ENCODE results near the gene SLC1A2. TPM values are rescaled to one million over a fixed set of nuclear protein-coding genes. Genes with fewer than 3 reads are reported as not detected.

SLC1A2 gene
- total RNA-seq, 4 donors from 2014 or later: 1.0 to 3.4 (median 2.0) TPM

DNA sequence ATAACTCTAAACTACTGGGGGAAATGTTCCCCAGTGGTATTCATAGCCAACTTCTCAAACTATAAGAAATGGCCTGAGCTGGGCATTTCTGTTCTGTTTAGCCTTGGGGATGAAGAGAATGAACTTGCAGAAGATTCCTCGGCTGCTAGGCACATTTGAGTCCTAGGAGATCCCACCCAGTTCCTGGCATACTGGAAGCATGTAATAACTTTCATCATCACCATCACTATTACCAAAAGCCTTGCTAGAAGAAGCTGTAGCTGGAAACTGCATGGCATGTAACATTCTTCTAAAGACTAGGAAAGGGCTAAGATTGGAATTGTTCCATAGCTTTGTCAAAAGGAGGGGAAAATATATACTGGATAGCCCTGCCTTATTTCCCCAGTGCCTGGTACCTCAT lies 40.1 kb upstream of the SLC1A2 start:
- 76% methylated on average over 1 of the region's 1 CpG for WGBS
- DNase-seq (ENCODE audit: low spot score in 2 of 2): no peak
- no peak for TF ChIP-seq EP300 (IDR thresholded peaks at IDR 0.05)
- TF ChIP-seq, protein P1, sequence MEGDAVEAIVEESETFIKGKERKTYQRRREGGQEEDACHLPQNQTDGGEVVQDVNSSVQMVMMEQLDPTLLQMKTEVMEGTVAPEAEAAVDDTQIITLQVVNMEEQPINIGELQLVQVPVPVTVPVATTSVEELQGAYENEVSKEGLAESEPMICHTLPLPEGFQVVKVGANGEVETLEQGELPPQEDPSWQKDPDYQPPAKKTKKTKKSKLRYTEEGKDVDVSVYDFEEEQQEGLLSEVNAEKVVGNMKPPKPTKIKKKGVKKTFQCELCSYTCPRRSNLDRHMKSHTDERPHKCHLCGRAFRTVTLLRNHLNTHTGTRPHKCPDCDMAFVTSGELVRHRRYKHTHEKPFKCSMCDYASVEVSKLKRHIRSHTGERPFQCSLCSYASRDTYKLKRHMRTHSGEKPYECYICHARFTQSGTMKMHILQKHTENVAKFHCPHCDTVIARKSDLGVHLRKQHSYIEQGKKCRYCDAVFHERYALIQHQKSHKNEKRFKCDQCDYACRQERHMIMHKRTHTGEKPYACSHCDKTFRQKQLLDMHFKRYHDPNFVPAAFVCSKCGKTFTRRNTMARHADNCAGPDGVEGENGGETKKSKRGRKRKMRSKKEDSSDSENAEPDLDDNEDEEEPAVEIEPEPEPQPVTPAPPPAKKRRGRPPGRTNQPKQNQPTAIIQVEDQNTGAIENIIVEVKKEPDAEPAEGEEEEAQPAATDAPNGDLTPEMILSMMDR (IDR thresholded peaks at IDR 0.05): no peak
- no peak for TF ChIP-seq POLR2A (IDR thresholded peaks at IDR 0.05)
- TF ChIP-seq POLR2AphosphoS5 (IDR thresholded peaks at IDR 0.05): no peak

DNA sequence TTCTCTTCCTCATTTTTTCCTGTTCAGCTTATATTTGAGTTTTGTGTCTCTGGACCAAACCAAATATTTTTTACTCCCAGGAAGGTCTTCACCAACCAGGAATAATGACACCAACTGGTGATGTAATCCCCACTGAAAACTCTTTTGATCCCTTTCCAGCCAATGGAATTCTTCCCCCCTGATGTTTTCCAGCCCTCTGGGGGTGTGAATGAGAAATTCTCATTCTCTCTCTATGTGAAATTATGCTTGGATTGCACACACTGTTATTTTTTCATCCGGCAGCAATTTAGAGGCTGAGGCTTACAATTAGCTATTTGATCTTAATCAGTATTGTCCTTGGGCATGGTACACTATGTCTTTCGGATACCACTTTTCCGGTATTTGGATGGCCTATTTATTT lies 39.5 kb upstream of the SLC1A2 start:
- peaks cover 9% of the 10 kb centered on the region for H3K36me3 ChIP-seq
- H3K27me3 ChIP-seq: no peaks in the 10 kb centered on the region
- no peak overlapping the region for H3K4me3 ChIP-seq
- no peak for TF ChIP-seq EP300 (IDR thresholded peaks at IDR 0.05)
- no peak for TF ChIP-seq POLR2AphosphoS5 (IDR thresholded peaks at IDR 0.05)
- TF ChIP-seq POLR2A (IDR thresholded peaks at IDR 0.05): no peak
- no peaks in the 10 kb centered on the region for H3K9me3 ChIP-seq
- WGBS: 57% methylated on average over 3 of the region's 3 CpGs
- no peak overlapping the region for H3K27ac ChIP-seq
- H3K4me1 ChIP-seq: peaks cover 3% of the 10 kb centered on the region
- no peak for DNase-seq (ENCODE audit: low spot score in 2 of 2)

More for the DNA sequence above, 40.1 kb upstream of the SLC1A2 start:
- Histone ChIP-seq H3K36me3 (peaks cover 9% of the 10 kb centered on the region), H3K9me3 (no peaks in the 10 kb centered on the region), H3K27ac (no peak overlapping the region), H3K4me3 (no peak overlapping the region), H3K4me1 (peaks cover 3% of the 10 kb centered on the region), H3K27me3 (no peaks in the 10 kb centered on the region)

DNA sequence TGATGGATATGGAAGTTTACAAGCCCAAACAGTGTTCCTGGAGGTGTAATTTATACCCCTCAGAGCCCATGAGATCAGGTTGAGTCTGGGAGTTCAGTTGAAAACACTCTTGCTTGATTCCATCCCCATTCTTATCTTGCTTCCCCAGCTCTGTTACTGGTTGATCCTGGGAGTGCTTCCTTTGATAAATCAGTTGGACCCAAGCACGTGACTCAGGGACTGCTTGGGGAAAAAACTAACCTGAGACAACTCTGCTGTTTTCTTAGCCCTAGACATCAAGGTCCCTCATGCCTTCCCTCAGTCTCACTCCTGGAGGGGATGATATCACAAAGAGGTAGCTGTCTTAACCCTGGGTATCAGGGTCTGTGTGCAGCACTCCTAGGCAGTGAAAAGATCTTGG lies 35.0 kb upstream of the SLC1A2 start:
- peaks cover 10% of the 10 kb centered on the region for H3K36me3 ChIP-seq
- WGBS: 86% methylated on average over 1 of the region's 1 CpG
- no peak for DNase-seq (ENCODE audit: low spot score in 2 of 2)

DNA sequence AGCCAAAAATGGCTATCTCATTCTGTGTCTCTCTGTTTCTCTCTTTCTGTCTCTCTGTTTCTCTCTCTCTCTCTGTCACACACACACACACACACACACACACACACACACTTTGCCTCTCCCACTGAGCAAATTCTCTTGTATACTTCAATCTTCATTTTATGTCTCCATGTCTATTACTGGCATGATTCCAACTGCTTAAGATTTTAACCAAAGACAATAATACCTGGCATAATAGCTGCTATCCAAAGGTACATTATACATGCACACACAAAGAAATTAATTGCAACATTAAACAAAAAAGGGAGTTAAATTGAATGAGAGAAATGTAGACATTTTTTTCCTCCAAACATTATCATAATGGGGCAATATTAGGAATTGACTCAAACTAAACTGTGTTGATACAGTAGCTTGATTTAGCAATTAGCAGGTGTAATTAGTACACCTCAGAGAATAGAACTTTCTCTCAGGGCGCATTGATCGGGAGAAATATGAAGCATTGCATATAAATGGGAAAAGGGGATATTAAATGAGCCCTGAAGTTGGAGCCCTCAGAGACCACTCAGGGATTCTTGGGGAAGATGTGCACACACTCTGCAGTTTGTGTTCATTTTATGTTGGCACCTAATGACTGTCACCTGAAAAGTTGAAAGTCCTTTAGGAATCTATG lies 17.4 kb upstream of the SLC1A2 start:
- no peaks in the 10 kb centered on the region for H3K4me1 ChIP-seq
- no peak for DNase-seq (ENCODE audit: low spot score in 2 of 2)
- TF ChIP-seq, protein P1 (IDR thresholded peaks at IDR 0.05): no peak
- TF ChIP-seq EP300 (IDR thresholded peaks at IDR 0.05): no peak
- TF ChIP-seq POLR2A (IDR thresholded peaks at IDR 0.05): no peak
- WGBS: 92% methylated on average over 2 of the region's 2 CpGs
- H3K9me3 ChIP-seq: no peaks in the 10 kb centered on the region
- no peak overlapping the region for H3K4me3 ChIP-seq
- no peaks in the 10 kb centered on the region for H3K27me3 ChIP-seq
- peaks cover 7% of the 10 kb centered on the region for H3K36me3 ChIP-seq
- H3K27ac ChIP-seq: no peak overlapping the region

More for the DNA sequence above, 35.0 kb upstream of the SLC1A2 start:
- Histone ChIP-seq H3K27ac (no peak overlapping the region), H3K4me1 (peaks cover 2% of the 10 kb centered on the region), H3K4me3 (no peak overlapping the region), H3K27me3 (no peaks in the 10 kb centered on the region), H3K9me3 (no peaks in the 10 kb centered on the region)
- TF ChIP-seq, protein P1 (IDR thresholded peaks at IDR 0.05): no peak
- TF ChIP-seq EP300 (IDR thresholded peaks at IDR 0.05) (no peak), POLR2A (IDR thresholded peaks at IDR 0.05) (no peak), POLR2AphosphoS5 (IDR thresholded peaks at IDR 0.05) (no peak)

DNA sequence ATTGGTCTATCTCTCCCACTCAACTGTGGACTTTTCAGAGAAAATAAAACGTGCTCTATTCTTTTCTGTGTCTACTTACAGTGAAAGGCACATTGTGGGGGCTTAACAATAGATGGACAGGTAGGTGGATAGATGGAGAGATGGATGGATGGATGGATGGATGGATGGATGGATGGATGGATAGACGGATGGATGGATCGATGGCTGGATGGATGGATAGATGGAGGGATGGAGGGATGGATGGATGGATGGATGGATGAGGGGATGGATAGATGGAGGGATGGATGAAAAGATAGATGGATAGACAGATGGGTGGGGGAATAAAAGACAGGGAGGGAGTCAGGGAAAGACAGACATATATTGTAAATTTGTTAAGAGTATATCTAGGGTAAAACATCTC lies 14.2 kb upstream of the SLC1A2 start:
- Histone ChIP-seq H3K36me3 (peaks cover 7% of the 10 kb centered on the region), H3K4me1 (no peaks in the 10 kb centered on the region), H3K4me3 (no peak overlapping the region), H3K27ac (no peak overlapping the region), H3K27me3 (no peaks in the 10 kb centered on the region), H3K9me3 (no peaks in the 10 kb centered on the region)
- 77% methylated on average over 3 of the region's 3 CpGs for WGBS
- no peak for TF ChIP-seq POLR2AphosphoS5 (IDR thresholded peaks at IDR 0.05)
- TF ChIP-seq EP300 (IDR thresholded peaks at IDR 0.05): no peak
- DNase-seq (ENCODE audit: low spot score in 2 of 2): no peak

DNA sequence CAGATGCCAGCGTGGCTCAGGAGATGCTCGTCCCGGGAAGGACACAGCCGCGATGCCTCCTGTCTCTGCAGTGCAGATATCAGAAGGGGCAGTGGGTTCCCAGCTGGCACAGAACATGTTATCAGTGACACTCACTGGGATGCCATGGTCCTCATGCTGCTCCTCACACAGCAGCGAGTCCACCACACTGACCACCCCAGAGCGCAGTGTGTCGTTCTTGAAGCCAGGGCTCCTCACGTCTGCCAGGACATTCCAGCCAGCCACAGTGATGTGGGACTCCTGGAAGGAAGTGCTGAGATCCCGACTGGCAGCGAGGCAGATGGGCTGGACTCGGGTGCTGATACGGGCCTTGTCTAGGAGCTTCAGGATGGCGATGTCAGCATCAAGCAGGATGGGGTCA lies 13.1 kb upstream of the SLC1A2 start:
- no peak overlapping the region for H3K4me3 ChIP-seq
- H3K27me3 ChIP-seq: no peaks in the 10 kb centered on the region
- no peak overlapping the region for H3K27ac ChIP-seq
- H3K36me3 ChIP-seq: peaks cover 7% of the 10 kb centered on the region
- no peaks in the 10 kb centered on the region for H3K9me3 ChIP-seq
- no peaks in the 10 kb centered on the region for H3K4me1 ChIP-seq
- no peak for TF ChIP-seq POLR2AphosphoS5 (IDR thresholded peaks at IDR 0.05)
- TF ChIP-seq, protein P1 (IDR thresholded peaks at IDR 0.05): no peak
- TF ChIP-seq EP300 (IDR thresholded peaks at IDR 0.05): no peak
- TF ChIP-seq POLR2A (IDR thresholded peaks at IDR 0.05): no peak
- DNase-seq (ENCODE audit: low spot score in 2 of 2): no peak
- 92% methylated on average over 9 of the region's 14 CpGs for WGBS
